ENCODE results near the gene TRABD. TPM values are rescaled to one million over a fixed set of nuclear protein-coding genes. Genes with fewer than 3 reads are reported as not detected.

The TRABD gene
- polyA plus RNA-seq, 1 donor (not counting 4 experiments of a cell fraction or from before 2014, with no cell fraction given), result 22.7 TPM

DNA sequence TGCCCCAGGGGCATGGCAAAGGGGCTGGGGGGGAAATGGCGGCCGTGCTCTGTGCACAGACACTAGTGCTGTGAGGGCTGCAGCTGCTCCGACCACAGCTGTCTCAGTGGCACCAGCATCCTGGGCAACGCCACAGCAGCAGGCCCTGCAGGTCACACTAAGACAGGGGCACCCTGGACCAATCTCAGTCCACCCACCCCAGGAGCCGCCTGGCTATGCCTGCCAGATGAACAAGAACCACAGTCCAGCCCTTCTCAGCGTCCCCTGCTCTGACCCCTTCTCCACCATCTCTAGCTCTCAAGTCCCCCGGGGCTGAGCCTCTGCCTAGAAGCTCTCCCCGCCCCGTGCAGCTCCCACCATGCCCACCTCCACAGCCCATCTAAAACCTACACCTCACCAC lies 42.7 kb downstream of the TRABD start:
- no peaks in the 10 kb centered on the region for H3K79me2 ChIP-seq (ENCODE audit: control insufficient read depth, insufficient read depth, low read length)
- H3K9me3 ChIP-seq (ENCODE audit: control insufficient read depth, low read depth, low read length), result no peaks in the 10 kb centered on the region
- no peak overlapping the region for H2AFZ ChIP-seq (ENCODE audit: control insufficient read depth, low read length)
- no peaks in the 10 kb centered on the region for H3K9me1 ChIP-seq (ENCODE audit: control insufficient read depth, extremely low read depth, insufficient read depth, low read length)
- FAIRE-seq (no peak), DNase-seq (ENCODE audit: low read depth, low spot score) (no peak)
- peaks cover 3 to 20% of the 10 kb centered on the region in 2 experiments for H3K36me3 ChIP-seq (ENCODE audit: control insufficient read depth in 2 of 2, extremely low read depth in 1 of 2, insufficient read depth in 2 of 2, low read length in 2 of 2)
- H3K27me3 ChIP-seq (ENCODE audit: control insufficient read depth, extremely low read depth, insufficient read depth, low read length), result no peaks in the 10 kb centered on the region
- no peak overlapping the region for H3K9ac ChIP-seq (ENCODE audit: control insufficient read depth, extremely low read depth, insufficient read depth, low read length)
- no peak overlapping the region for H3K27ac ChIP-seq (ENCODE audit: control insufficient read depth, insufficient read depth, low read length)
- no peak for TF ChIP-seq EZH2 (IDR thresholded peaks at IDR 0.05; ENCODE audit: low read length)
- no peak for TF ChIP-seq CTCF (optimal IDR thresholded peaks at IDR 0.05 in 1 of 3, IDR thresholded peaks at IDR 0.05 in 1 of 3, conservative IDR thresholded peaks at IDR 0.05 in 1 of 3; ENCODE audit: extremely low read depth in 1 of 3, insufficient read depth in 2 of 3, low read length in 3 of 3)
- H3K4me3 ChIP-seq (ENCODE audit: control insufficient read depth in 2 of 3, extremely low read depth in 1 of 3, insufficient read depth in 2 of 3, low read depth in 1 of 3, low read length in 3 of 3), result no peak overlapping the region
- no peaks in the 10 kb centered on the region for H3K4me1 ChIP-seq (ENCODE audit: control insufficient read depth, extremely low read depth, insufficient read depth, low read length)
- H3K4me2 ChIP-seq (ENCODE audit: control insufficient read depth, extremely low read depth, insufficient read depth, low read depth, low read length), result no peak overlapping the region
- no peaks in the 10 kb centered on the region for H4K20me1 ChIP-seq (ENCODE audit: control insufficient read depth, extremely low read depth, insufficient read depth, low read length)
- dilution Hi-C loops (cut with MboI; ENCODE audit: extremely low pct_ligation_motif_present, low sequenced_read_pairs), result no loop called here

GRCh38 chr22:50229370-50229769 lies 43.7 kb downstream of the TRABD start:
- dilution Hi-C loops (cut with MboI; ENCODE audit: extremely low pct_ligation_motif_present, low sequenced_read_pairs), result no loop called here
- peaks cover 3 to 15% of the 10 kb centered on the region in 2 experiments for H3K36me3 ChIP-seq (ENCODE audit: control insufficient read depth in 2 of 2, extremely low read depth in 1 of 2, insufficient read depth in 2 of 2, low read length in 2 of 2)

More at GRCh38 chr22:50229370-50229769, 43.7 kb downstream of the TRABD start:
- TF ChIP-seq CTCF (optimal IDR thresholded peaks at IDR 0.05 in 1 of 3, IDR thresholded peaks at IDR 0.05 in 1 of 3, conservative IDR thresholded peaks at IDR 0.05 in 1 of 3; ENCODE audit: extremely low read depth in 1 of 3, insufficient read depth in 2 of 3, low read length in 3 of 3) (no peak), EZH2 (IDR thresholded peaks at IDR 0.05; ENCODE audit: low read length) (no peak)
- H2AFZ ChIP-seq (ENCODE audit: control insufficient read depth, low read length), result no peak overlapping the region
- H3K27ac ChIP-seq (ENCODE audit: control insufficient read depth, insufficient read depth, low read length), result no peak overlapping the region
- H3K9me3 ChIP-seq (ENCODE audit: control insufficient read depth, low read depth, low read length), result no peaks in the 10 kb centered on the region
- no peak for FAIRE-seq
- peaks cover 6% of the 10 kb centered on the region for H3K79me2 ChIP-seq (ENCODE audit: control insufficient read depth, insufficient read depth, low read length)
- no peaks in the 10 kb centered on the region for H3K4me1 ChIP-seq (ENCODE audit: control insufficient read depth, extremely low read depth, insufficient read depth, low read length)
- H3K9ac ChIP-seq (ENCODE audit: control insufficient read depth, extremely low read depth, insufficient read depth, low read length), result no peak overlapping the region
- no peak overlapping the region for H3K4me2 ChIP-seq (ENCODE audit: control insufficient read depth, extremely low read depth, insufficient read depth, low read depth, low read length)
- DNase-seq (ENCODE audit: low read depth, low spot score), result no peak
- no peaks in the 10 kb centered on the region for H4K20me1 ChIP-seq (ENCODE audit: control insufficient read depth, extremely low read depth, insufficient read depth, low read length)
- no peaks in the 10 kb centered on the region for H3K27me3 ChIP-seq (ENCODE audit: control insufficient read depth, extremely low read depth, insufficient read depth, low read length)
- no peak overlapping the region for H3K4me3 ChIP-seq (ENCODE audit: control insufficient read depth in 2 of 3, extremely low read depth in 1 of 3, insufficient read depth in 2 of 3, low read depth in 1 of 3, low read length in 3 of 3)
- H3K9me1 ChIP-seq (ENCODE audit: control insufficient read depth, extremely low read depth, insufficient read depth, low read length), result no peaks in the 10 kb centered on the region

All from keratinocyte (primary cell).